Thyroid gland (tissue), 4 donors: Measurements from ENCODE around the gene DGUOK.

ENCODE experiments used
- POLR2A ChIP-seq, 2 donors: fragments of 450-650 bp; IDR thresholded peaks; one replicate each; pipeline ENCODE4 v1.6.1; 2017; ENCODE audit warnings: antibody characterized with exemption in 2 of 2, mild to moderate bottlenecking in 2 of 2, moderate library complexity in 1 of 2
- TF ChIP-seq, protein P1 (sequence below), 6 experiments: fragments of 200-600 bp in 3 of 6; fragments of 450-650 bp in 3 of 6; sonication (generic) in 3 of 6; IDR thresholded peaks; one replicate each; pipeline ENCODE4 v1.5.1; 2016 to 2019; ENCODE audit warnings: antibody characterized with exemption in 6 of 6, mild to moderate bottlenecking in 2 of 6, inconsistent platforms in 1 of 6, moderate library complexity in 1 of 6

DNA sequence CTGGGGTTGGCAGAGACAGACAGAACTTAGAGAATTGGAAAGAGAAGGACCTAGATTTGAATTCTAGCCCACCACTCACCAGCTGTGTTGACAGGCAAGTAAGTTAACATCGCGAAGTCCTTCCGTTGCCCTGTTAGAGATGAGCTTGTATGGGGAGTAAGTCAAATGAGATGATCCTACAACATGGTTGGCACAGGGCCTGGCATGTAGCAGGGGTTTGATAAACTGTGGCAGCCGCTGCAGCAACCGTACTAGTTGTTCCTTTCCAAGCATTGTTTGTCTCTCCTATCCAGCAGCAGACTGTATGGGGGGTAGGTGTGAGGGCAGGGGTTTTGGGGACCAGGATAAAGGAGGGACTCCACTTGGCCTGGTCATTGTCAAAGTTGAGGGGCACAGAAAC, 74.0 kb downstream of the DGUOK start:
- TF ChIP-seq, protein P1, sequence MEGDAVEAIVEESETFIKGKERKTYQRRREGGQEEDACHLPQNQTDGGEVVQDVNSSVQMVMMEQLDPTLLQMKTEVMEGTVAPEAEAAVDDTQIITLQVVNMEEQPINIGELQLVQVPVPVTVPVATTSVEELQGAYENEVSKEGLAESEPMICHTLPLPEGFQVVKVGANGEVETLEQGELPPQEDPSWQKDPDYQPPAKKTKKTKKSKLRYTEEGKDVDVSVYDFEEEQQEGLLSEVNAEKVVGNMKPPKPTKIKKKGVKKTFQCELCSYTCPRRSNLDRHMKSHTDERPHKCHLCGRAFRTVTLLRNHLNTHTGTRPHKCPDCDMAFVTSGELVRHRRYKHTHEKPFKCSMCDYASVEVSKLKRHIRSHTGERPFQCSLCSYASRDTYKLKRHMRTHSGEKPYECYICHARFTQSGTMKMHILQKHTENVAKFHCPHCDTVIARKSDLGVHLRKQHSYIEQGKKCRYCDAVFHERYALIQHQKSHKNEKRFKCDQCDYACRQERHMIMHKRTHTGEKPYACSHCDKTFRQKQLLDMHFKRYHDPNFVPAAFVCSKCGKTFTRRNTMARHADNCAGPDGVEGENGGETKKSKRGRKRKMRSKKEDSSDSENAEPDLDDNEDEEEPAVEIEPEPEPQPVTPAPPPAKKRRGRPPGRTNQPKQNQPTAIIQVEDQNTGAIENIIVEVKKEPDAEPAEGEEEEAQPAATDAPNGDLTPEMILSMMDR (IDR thresholded peaks at IDR 0.05) = no peak
- no peak for TF ChIP-seq POLR2A (IDR thresholded peaks at IDR 0.05)
